Measurements from ENCODE around the gene ANOS1. TPM values are rescaled to one million over a fixed set of nuclear protein-coding genes. Genes with fewer than 3 reads are reported as not detected.

ANOS1 gene
- total and polyA plus RNA-seq, 2 of the 8 experiments (the other 6 are each of a cell fraction or from before 2014, with no cell fraction given): 34.4 to 59.0 TPM

- no peak overlapping the region; the same call in 1 of the 2 replicates for H3K18ac ChIP-seq (ENCODE audit: extremely low read depth, low read length)
- H3K14ac ChIP-seq (ENCODE audit: insufficient read length): no peak overlapping the region
- FAIRE-seq (no peak), DNase-seq (ENCODE audit: low read depth in 1 of 2, low spot score in 2 of 2) (no peak)
- no peak overlapping the region for H2BK20ac ChIP-seq (ENCODE audit: low read length)
- H2BK12ac ChIP-seq (ENCODE audit: low read depth, low read length): no peak overlapping the region
- 0 out of 2 replicates have a peak overlapping the region, but pooled peaks have one; percentile 65 for H2AK5ac ChIP-seq (ENCODE audit: low read depth, low read length)
- H3K27me3 ChIP-seq (replicated peaks in 1 of 4; ENCODE audit: control insufficient read depth in 3 of 4, extremely low read depth in 1 of 4, insufficient read depth in 3 of 4, low read length in 3 of 4): no peaks in the 10 kb centered on the region
- H3K36me3 ChIP-seq (ENCODE audit: control insufficient read depth in 2 of 4, insufficient read depth in 4 of 4, low read length in 3 of 4): peaks cover 0 to 1% (median 0%) of the 10 kb centered on the region in 4 experiments; a peak in 1 of 8 replicates
- no peaks in the 10 kb centered on the region for H3K23me2 ChIP-seq (ENCODE audit: low read depth, low read length)
- no peak overlapping the region for H4K5ac ChIP-seq (ENCODE audit: insufficient read length, low read depth, low read length)
- peak overlapping the region; percentile 92 for H2BK5ac ChIP-seq (ENCODE audit: low read depth, low read length)
- H2BK120ac ChIP-seq (replicated peaks; ENCODE audit: low read depth, low read length): no peak overlapping the region
- H3K9ac ChIP-seq (replicated peaks in 1 of 4; ENCODE audit: extremely low read depth in 1 of 4, low read depth in 3 of 4, low read length in 3 of 4): peak overlapping the region in 1 of 4 experiments; percentile 43; a peak in 1 of 7 replicates
- no peak overlapping the region for H3K4ac ChIP-seq (replicated peaks; ENCODE audit: insufficient read length, low read depth, low read length)
- no peak overlapping the region for H3K56ac ChIP-seq (replicated peaks; ENCODE audit: insufficient read length, low read depth, low read length)
- H2AFZ ChIP-seq (ENCODE audit: low read length): no peak overlapping the region
- H2BK15ac ChIP-seq (ENCODE audit: low read length): no peak overlapping the region
- no peak overlapping the region for H3K27ac ChIP-seq (ENCODE audit: low read depth, low read length)
- H3K23ac ChIP-seq (ENCODE audit: insufficient read length): no peak overlapping the region
- 83% methylated on average over 2 of the region's 3 CpGs; no CpG with 5 or more reads in 1 of the 2 experiments for WGBS, 2 experiments (ENCODE audit: extremely low coverage in 1 of 2, insufficient coverage in 1 of 2, insufficient read length in 1 of 2, insufficient replicate concordance in 2 of 2, low coverage in 1 of 2, low lambda C conversion rate in 2 of 2, missing lambda C conversion rate in 1 of 2)
- no peaks in the 10 kb centered on the region for H4K20me1 ChIP-seq (replicated peaks in 1 of 2; ENCODE audit: control insufficient read depth in 1 of 2, insufficient read depth in 2 of 2, low read length in 2 of 2)
- H4K91ac ChIP-seq (replicated peaks; ENCODE audit: insufficient read length, low read length): peak overlapping the region; percentile 74
- ChIA-PET CTCF (ENCODE audit: partially characterized antibody) (no interaction called here), POLR2A (ENCODE audit: partially characterized antibody) (interaction anchor here (1.3 kb wide), 1 partner anchor 13 kb away, joined by 4 read pairs; no protein-coding TSS in a partner anchor)
- no peak overlapping the region for H3K4me3 ChIP-seq (ENCODE audit: extremely low read depth in 1 of 4, insufficient read depth in 2 of 4, low read depth in 3 of 4, low read length in 4 of 4)
- no peaks in the 10 kb centered on the region for H3K79me1 ChIP-seq (ENCODE audit: low read depth, low read length)
- 0 out of 4 replicates have a peak overlapping the region, but pooled peaks of 1 of the 2 experiments have one; percentile 16 for H3K4me2 ChIP-seq (ENCODE audit: insufficient read depth in 1 of 2, low read depth in 2 of 2, low read length in 2 of 2)
- H3K79me2 ChIP-seq (ENCODE audit: control insufficient read depth in 1 of 2, insufficient read depth in 2 of 2, low read length in 2 of 2): peaks cover 0 to 24% of the 10 kb centered on the region in 2 experiments; a peak in 2 of 4 replicates
- no peak overlapping the region for H4K8ac ChIP-seq (ENCODE audit: extremely low read depth, insufficient read depth, low read length)
- H3K9me3 ChIP-seq (ENCODE audit: insufficient read depth in 2 of 2, low read depth in 1 of 2, low read length in 1 of 2): no peaks in the 10 kb centered on the region
- H3K4me1 ChIP-seq (replicated peaks in 1 of 4; ENCODE audit: control insufficient read depth in 3 of 4, insufficient read depth in 4 of 4, low read length in 3 of 4): peaks cover 0 to 11% (median 3%) of the 10 kb centered on the region in 4 experiments; a peak in 3 of 7 replicates
- peak; percentile 25; the same call in 1 of the 2 replicates for TF ChIP-seq KDM1A (IDR thresholded peaks at IDR 0.05; ENCODE audit: borderline replicate concordance, low read length)
These were observed 42.5 kb downstream of the ANOS1 start for GRCh38 chrX:8689473-8689872.
